Prostate gland (tissue), 2 donors: ENCODE measurements around the gene ARAP2. TPM values are rescaled to one million over a fixed set of nuclear protein-coding genes. Genes with fewer than 3 reads are reported as not detected.
"Not testable (repeated sequence)": the region's sequence is repeated elsewhere in the genome, so short reads cannot be mapped to it uniquely, and the experiment has no call there.

Experiments
- DNase-seq: peaks from one replicate; pipeline ENCODE4 v3.0.0-alpha.2; 2019; ENCODE audit warnings: low spot score
- H3K27ac ChIP-seq, 2 donors: fragments of 200-600 bp; sonication (generic); 2 replicates each; pipeline ENCODE4 v1.5.1; 2017 to 2019
- H3K27me3 ChIP-seq: fragments of 200-600 bp; sonication (generic); replicated peaks from 2 replicates; pipeline ENCODE4 v1.5.1; 2019; ENCODE audit not compliant: insufficient read depth
- H3K36me3 ChIP-seq, 2 donors: fragments of 200-600 bp; sonication (generic); 1 replicate in 1 of 2; 2 replicates in 1 of 2; pipeline versions ENCODE4 v1.5.1 to v1.8.1; 2017 to 2019
- H3K4me1 ChIP-seq: fragments of 200-600 bp; sonication (generic); replicated peaks from 2 replicates; pipeline ENCODE4 v1.5.1; 2019
- H3K4me3 ChIP-seq, 2 donors: fragments of 200-600 bp; sonication (generic); 2 replicates each; pipeline ENCODE4 v1.5.1; 2017 to 2019
- H3K9me3 ChIP-seq: fragments of 200-600 bp; sonication (generic); 2 replicates; pipeline ENCODE4 v1.5.1; 2017
- POLR2A ChIP-seq: fragments of 450-650 bp; IDR thresholded peaks from one replicate; pipeline ENCODE4 v1.6.1; 2016; ENCODE audit warnings: antibody characterized with exemption, mild to moderate bottlenecking
- POLR2AphosphoS5 ChIP-seq: sonication (generic); formaldehyde crosslinking; IDR thresholded peaks from one replicate; pipeline ENCODE4 v1.6.1; 2017; ENCODE audit warnings: antibody characterized with exemption
- WGBS: methylation state at CpG from one replicate; pipeline ENCODE4 v1.1.5; 2018; 5-methylcytosine and 5-hydroxymethylcytosine counted together
- intact Hi-C: fragments of 100-400 bp; cut with DNase I; formaldehyde crosslinking; loops from one replicate; pipeline ENCODE4 v1.14.2; 2022
- total RNA-seq, 2 donors: library from RNA; depleted of rRNA; stranded (reverse); fragments of >200 nt; gene quantifications; one replicate each; pipeline ENCODE4 v1.1.0, GENCODE V29; 2016
- TF ChIP-seq, protein P1 (sequence below), 4 experiments: fragments of 200-600 bp in 2 of 4; fragments of 450-650 bp in 2 of 4; sonication (generic) in 2 of 4; IDR thresholded peaks; 1 replicate in 3 of 4; 2 replicates in 1 of 4; pipeline ENCODE4 v1.5.1; 2016 to 2019; ENCODE audit warnings: antibody characterized with exemption in 4 of 4, mild to moderate bottlenecking in 2 of 4, moderate library complexity in 2 of 4

The ARAP2 gene
- total RNA-seq, 2 donors from 2014 or later, result 10.3 to 97.8 TPM

DNA sequence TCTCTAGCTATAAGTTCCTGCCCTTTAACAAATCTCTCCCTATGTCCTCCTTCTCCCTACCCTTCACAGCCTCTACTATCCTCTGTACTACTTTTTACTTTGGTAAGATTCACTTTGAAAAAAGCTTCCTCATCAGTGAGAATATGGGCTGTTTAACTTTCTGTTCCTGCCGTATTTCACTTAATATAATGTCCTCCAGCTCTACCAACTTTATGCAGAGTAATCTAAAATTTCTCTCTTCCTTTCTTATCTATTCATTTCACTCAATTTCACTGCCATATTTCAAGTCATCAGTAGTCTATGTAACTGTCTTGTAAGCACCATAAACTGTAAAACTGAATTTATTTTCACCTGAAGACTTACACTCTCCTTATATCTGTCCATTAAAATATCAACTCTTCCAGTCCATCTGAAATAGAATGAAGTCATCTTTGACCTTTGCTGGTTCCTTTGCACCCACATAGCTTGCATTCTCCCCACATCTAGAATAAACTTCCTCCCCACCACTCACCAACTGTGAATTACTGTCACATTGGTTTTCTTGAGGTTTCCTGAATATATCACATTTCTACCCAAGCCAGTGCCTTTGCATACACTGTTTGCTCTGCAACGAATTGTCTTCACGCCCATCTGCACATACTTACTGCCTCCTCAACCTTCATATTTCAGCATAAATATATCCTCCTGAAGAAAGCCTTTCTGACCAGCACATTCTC is 54.6 kb downstream of the ARAP2 start:
- H3K27ac ChIP-seq, result no peak overlapping the region
- DNase-seq, result no peak
- H3K4me1 ChIP-seq, result no peaks in the 10 kb centered on the region
- H3K9me3 ChIP-seq, result no peaks in the 10 kb centered on the region
- TF ChIP-seq POLR2A (no peak), POLR2AphosphoS5 (no peak)
- TF ChIP-seq, protein P1, sequence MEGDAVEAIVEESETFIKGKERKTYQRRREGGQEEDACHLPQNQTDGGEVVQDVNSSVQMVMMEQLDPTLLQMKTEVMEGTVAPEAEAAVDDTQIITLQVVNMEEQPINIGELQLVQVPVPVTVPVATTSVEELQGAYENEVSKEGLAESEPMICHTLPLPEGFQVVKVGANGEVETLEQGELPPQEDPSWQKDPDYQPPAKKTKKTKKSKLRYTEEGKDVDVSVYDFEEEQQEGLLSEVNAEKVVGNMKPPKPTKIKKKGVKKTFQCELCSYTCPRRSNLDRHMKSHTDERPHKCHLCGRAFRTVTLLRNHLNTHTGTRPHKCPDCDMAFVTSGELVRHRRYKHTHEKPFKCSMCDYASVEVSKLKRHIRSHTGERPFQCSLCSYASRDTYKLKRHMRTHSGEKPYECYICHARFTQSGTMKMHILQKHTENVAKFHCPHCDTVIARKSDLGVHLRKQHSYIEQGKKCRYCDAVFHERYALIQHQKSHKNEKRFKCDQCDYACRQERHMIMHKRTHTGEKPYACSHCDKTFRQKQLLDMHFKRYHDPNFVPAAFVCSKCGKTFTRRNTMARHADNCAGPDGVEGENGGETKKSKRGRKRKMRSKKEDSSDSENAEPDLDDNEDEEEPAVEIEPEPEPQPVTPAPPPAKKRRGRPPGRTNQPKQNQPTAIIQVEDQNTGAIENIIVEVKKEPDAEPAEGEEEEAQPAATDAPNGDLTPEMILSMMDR (IDR thresholded peaks at IDR 0.05), result no peak
- intact Hi-C loops, result no loop called here
- no peaks in the 10 kb centered on the region for H3K27me3 ChIP-seq
- H3K36me3 ChIP-seq, result no peaks in the 10 kb centered on the region
- WGBS, result 71% methylated on average over 3 of the region's 3 CpGs
- no peak overlapping the region for H3K4me3 ChIP-seq

DNA sequence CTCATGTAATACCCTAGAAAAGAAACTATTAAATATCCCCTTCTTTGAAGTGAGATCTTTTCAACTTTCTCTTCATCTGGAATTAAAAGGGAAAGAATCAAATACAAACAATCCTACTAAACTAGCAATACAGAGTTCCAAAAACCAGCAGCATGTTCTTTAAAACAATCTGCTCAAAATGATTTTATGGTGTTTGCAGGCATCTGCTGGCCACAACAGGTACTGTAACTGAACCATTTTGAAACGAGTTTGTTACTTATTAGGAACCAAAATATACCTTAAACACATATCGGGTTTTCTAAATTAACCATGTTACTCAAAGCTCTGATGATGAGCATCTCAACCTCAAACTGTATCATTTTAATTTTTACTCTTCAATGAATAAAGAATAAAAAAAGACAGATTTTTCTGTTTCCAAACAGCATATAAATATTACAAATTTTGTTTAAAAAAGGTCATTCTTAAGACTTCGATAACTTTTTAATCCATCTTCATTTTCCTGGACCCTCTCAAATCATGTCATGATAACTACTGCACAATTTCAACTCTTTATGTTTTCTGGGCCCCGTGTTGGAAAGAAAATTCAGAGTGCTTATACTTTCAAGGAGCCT is 56.5 kb downstream of the ARAP2 start:
- Histone ChIP-seq H3K27ac (no peak overlapping the region), H3K9me3 (no peaks in the 10 kb centered on the region), H3K27me3 (no peaks in the 10 kb centered on the region), H3K36me3 (no peaks in the 10 kb centered on the region), H3K4me1 (no peaks in the 10 kb centered on the region), H3K4me3 (no peak overlapping the region)
- intact Hi-C loops, result no loop called here
- TF ChIP-seq, protein P1 (IDR thresholded peaks at IDR 0.05), result peak; percentile 16 to 65 (median 50)
- no peak for TF ChIP-seq POLR2AphosphoS5
- DNase-seq, result no peak
- WGBS, result 57% methylated on average over 4 of the region's 4 CpGs

DNA sequence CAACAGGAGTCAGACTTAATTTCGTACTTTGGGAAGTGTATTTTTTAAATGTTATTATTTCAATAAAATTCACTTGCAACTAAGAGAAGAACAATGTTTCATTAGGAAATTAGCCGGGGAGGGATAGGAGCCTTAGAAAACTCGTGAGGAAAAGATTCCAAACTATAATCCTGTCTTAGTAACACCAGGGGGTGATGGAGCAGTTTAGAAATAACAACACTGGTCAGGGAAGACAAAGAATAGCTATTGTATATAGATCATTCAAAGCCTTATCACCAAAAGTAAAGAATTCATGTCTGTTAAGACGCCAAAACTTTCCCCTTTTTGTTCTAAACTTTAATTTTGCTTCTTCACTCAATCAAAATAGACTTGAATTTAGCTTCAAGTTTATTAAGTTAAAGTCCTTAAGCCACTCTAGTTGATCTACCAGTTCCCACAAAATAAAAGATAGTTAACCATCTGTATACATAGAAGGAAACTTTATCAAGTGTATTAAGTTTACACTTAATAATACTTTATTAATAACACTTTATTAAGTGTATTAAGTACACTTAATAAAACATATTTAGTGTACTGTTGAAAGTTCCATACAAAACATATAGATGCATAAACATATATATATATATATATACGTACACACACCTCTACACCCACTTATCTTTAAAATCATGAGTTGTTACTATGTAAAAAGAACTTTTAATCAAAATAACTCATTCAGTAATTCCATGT is 60.5 kb downstream of the ARAP2 start:
- H3K27me3 ChIP-seq, result no peaks in the 10 kb centered on the region
- no peak for DNase-seq
- H3K9me3 ChIP-seq, result no peaks in the 10 kb centered on the region
- TF ChIP-seq POLR2AphosphoS5, result no peak
- H3K4me3 ChIP-seq, result no peak overlapping the region
- H3K36me3 ChIP-seq, result no peaks in the 10 kb centered on the region
- WGBS, result 79% methylated on average over 5 of the region's 5 CpGs
- H3K4me1 ChIP-seq, result no peaks in the 10 kb centered on the region
- intact Hi-C loops, result no loop called here
- H3K27ac ChIP-seq, result no peak overlapping the region

DNA sequence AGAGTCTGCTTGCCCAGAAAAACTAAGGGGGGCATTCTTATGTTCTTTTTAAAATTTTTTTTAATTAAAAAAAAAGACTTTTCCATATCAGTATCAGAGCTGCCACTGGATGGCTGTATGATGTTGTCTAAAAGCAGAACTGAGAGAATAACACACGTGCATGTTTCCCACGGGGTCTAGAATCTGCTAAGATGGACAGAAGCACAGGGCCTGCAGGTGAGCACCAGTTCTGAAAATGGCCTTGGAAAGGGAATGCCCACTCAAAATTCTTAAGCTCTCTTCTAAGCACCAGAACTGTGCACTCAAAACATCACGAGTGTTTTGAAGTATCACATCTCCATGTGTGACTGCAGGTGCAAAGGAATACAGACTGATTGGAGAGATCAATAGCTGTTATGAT is 61.1 kb downstream of the ARAP2 start:
- no peaks in the 10 kb centered on the region for H3K36me3 ChIP-seq
- intact Hi-C loops, result no loop called here
- no peaks in the 10 kb centered on the region for H3K27me3 ChIP-seq
- no peak overlapping the region for H3K27ac ChIP-seq
- H3K4me3 ChIP-seq, result no peak overlapping the region
- H3K4me1 ChIP-seq, result no peaks in the 10 kb centered on the region
- TF ChIP-seq, protein P1 (IDR thresholded peaks at IDR 0.05), result no peak
- TF ChIP-seq POLR2A (no peak), POLR2AphosphoS5 (no peak)
- WGBS, result 78% methylated on average over 3 of the region's 3 CpGs
- DNase-seq, result no peak
- no peaks in the 10 kb centered on the region for H3K9me3 ChIP-seq

DNA sequence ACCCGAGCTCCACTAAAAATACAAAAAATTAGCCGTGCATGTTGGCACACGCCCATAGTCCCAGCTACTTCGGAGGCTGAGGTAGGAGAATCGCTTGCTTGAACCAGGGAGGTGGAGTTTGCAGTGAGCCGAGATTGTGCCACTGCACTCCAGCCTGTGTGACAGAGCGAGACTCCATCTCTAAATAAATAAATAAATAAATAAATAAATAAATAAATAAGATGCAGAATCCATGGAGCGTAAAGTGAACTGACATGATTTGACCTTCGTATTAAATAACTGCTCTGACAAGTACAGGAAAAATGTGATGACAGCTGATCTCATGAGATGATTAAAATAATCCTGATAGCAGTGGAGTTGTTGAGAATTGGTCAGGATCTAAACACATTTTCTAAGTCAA is 62.0 kb downstream of the ARAP2 start:
- 84% methylated on average over 9 of the region's 9 CpGs for WGBS
- H3K4me3 ChIP-seq, H3K9me3 ChIP-seq, H3K27me3 ChIP-seq, intact Hi-C loops, H3K36me3 ChIP-seq, H3K27ac ChIP-seq, H3K4me1 ChIP-seq, DNase-seq: not testable (repeated sequence)
